Mucosa of rectum (tissue), 2 donors: ENCODE measurements around the gene MSH3.

Experiments
- H3K27ac ChIP-seq, 2 donors: one replicate each; pipeline ENCODE4 v1.7.0; 2013; ENCODE audit warnings: inconsistent platforms in 2 of 2, low read depth in 2 of 2, low read length in 2 of 2
- H3K27me3 ChIP-seq, 2 donors: one replicate each; pipeline ENCODE4 v1.7.0; 2013; ENCODE audit warnings: low read length in 2 of 2; ENCODE audit not compliant: control insufficient read depth in 2 of 2, insufficient read depth in 2 of 2
- H3K36me3 ChIP-seq, 2 donors: one replicate each; pipeline ENCODE4 v1.7.0; 2013; ENCODE audit warnings: low read length in 2 of 2; ENCODE audit not compliant: control insufficient read depth in 2 of 2, insufficient read depth in 2 of 2
- H3K4me1 ChIP-seq, 2 donors: one replicate each; pipeline ENCODE4 v1.7.0; 2013; ENCODE audit warnings: low read length in 2 of 2, mild to moderate bottlenecking in 1 of 2; ENCODE audit not compliant: control insufficient read depth in 2 of 2, insufficient read depth in 2 of 2
- H3K4me3 ChIP-seq, 2 donors: one replicate each; pipeline ENCODE4 v1.7.0; 2013; ENCODE audit warnings: low read length in 2 of 2
- H3K9ac ChIP-seq, 2 donors: one replicate each; pipeline ENCODE4 v1.7.0; 2013; ENCODE audit warnings: low read length in 2 of 2, low read depth in 1 of 2, mild to moderate bottlenecking in 1 of 2
- H3K9me3 ChIP-seq, 2 donors: one replicate each; pipeline ENCODE4 v1.7.0; 2013; ENCODE audit warnings: low read length in 2 of 2; ENCODE audit not compliant: control insufficient read depth in 2 of 2
- donor health status: healthy.
- donor health status: Normal muscosa, but diverticular disease.

Gene MSH3

GRCh38 chr5:80925931-80926330 lies 271.5 kb downstream of the MSH3 start:
- Histone ChIP-seq H3K36me3 (no peaks in the 10 kb centered on the region), H3K27me3 (no peaks in the 10 kb centered on the region), H3K4me3 (no peak overlapping the region), H3K27ac (no peak overlapping the region), H3K4me1 (no peaks in the 10 kb centered on the region), H3K9me3 (no peaks in the 10 kb centered on the region), H3K9ac (no peak overlapping the region)
